ENCODE results near the gene HEPACAM2. TPM values are rescaled to one million over a fixed set of nuclear protein-coding genes. Genes with fewer than 3 reads are reported as not detected.

The HEPACAM2 gene
- total and polyA plus RNA-seq, 2 of the 4 experiments (the other 2 are of a cell fraction): under 0.01 to 0.05 TPM

DNA sequence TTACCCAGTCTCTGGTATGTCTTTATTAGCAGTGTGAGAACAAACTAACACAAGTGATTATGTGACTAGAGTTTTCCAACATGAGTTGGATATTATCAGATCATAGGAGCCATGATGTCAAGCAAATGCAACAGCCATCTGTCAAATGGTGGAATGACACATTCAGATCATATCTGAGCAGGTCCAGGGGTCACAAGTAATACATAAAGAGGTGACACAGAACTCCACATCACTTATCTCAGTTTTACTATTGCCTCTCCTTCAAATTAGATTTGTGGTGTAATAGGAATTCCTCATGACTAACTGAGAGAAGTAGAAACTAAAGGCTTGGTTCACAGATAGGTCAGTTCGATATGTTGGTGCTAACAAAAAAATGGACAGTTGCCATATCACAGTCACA is 65.9 kb downstream of the HEPACAM2 start:
- Histone ChIP-seq H4K5ac (ENCODE audit: low read depth, low read length) (no peak overlapping the region), H3K18ac (ENCODE audit: low read depth, low read length) (no peak overlapping the region), H2BK120ac (ENCODE audit: low read depth, low read length) (no peak overlapping the region), H2BK5ac (ENCODE audit: low read depth, low read length, poor library complexity, severe bottlenecking) (no peak overlapping the region), H2BK20ac (ENCODE audit: low read depth, low read length) (no peak overlapping the region), H3K9ac (ENCODE audit: low read depth, low read length) (no peak overlapping the region), H3K27me3 (ENCODE audit: control insufficient read depth, insufficient read depth, low read length) (no peaks in the 10 kb centered on the region), H3K9me3 (ENCODE audit: control insufficient read depth, insufficient read depth, low read length) (peaks cover 3% of the 10 kb centered on the region; the same call in 1 of the 2 replicates), H3K4me3 (ENCODE audit: insufficient read depth, low read depth, low read length) (no peak overlapping the region), H3K4me1 (ENCODE audit: control insufficient read depth, insufficient read depth, low read length) (no peaks in the 10 kb centered on the region; the same call in 1 of the 2 replicates), H3K4ac (ENCODE audit: low read depth, low read length) (no peak overlapping the region), H3K23ac (ENCODE audit: low read depth, low read length) (no peak overlapping the region), H4K91ac (ENCODE audit: insufficient read depth, low read depth, low read length) (no peak overlapping the region), H4K20me1 (ENCODE audit: insufficient read depth, low read length) (no peaks in the 10 kb centered on the region), H3K79me1 (ENCODE audit: low read depth in 1 of 2, low read length in 2 of 2) (no peaks in the 10 kb centered on the region), H3K27ac (ENCODE audit: insufficient read depth, low read length) (no peak overlapping the region), H3K56ac (ENCODE audit: extremely low read depth, insufficient read depth, low read length) (no peak overlapping the region), H3K14ac (replicated peaks; ENCODE audit: low read depth, low read length) (no peak overlapping the region), H3K36me3 (ENCODE audit: control insufficient read depth, insufficient read depth, low read length) (no peaks in the 10 kb centered on the region), H2AFZ (replicated peaks; ENCODE audit: low read length, poor library complexity) (no peak overlapping the region), H3K4me2 (ENCODE audit: low read depth, low read length) (no peak overlapping the region), H2AK9ac (replicated peaks; ENCODE audit: low read depth, low read length, poor library complexity) (no peak overlapping the region), H2AK5ac (ENCODE audit: low read depth, low read length) (no peak overlapping the region), H3K9me1 (ENCODE audit: insufficient read depth, low read length) (no peaks in the 10 kb centered on the region), H4K8ac (ENCODE audit: low read depth in 2 of 2, low read length in 2 of 2) (no peak overlapping the region), H2BK15ac (ENCODE audit: low read depth, low read length) (no peak overlapping the region)
- POLR2A ChIA-PET (ENCODE audit: unreplicated experiment): no interaction called here
- BruUV-seq (replicated peaks): no TSS peak
- dilution Hi-C loops (cut with HindIII; ENCODE audit: low sequenced_read_pairs, unreplicated experiment): no loop called here
- no peak for TF ChIP-seq POLR2A (IDR thresholded peaks at IDR 0.05; ENCODE audit: low read depth, low read length)
- no peak for TF ChIP-seq MAFK (IDR thresholded peaks at IDR 0.05; ENCODE audit: low read depth, low read length)
- no peak for TF ChIP-seq CEBPB (IDR thresholded peaks at IDR 0.05; ENCODE audit: low read depth, low read length)
- no peak for TF ChIP-seq MXI1 (IDR thresholded peaks at IDR 0.05; ENCODE audit: borderline replicate concordance, low read depth, low read length)
- TF ChIP-seq RAD21 (IDR thresholded peaks at IDR 0.05; ENCODE audit: low read length): no peak
- TF ChIP-seq, protein P1, sequence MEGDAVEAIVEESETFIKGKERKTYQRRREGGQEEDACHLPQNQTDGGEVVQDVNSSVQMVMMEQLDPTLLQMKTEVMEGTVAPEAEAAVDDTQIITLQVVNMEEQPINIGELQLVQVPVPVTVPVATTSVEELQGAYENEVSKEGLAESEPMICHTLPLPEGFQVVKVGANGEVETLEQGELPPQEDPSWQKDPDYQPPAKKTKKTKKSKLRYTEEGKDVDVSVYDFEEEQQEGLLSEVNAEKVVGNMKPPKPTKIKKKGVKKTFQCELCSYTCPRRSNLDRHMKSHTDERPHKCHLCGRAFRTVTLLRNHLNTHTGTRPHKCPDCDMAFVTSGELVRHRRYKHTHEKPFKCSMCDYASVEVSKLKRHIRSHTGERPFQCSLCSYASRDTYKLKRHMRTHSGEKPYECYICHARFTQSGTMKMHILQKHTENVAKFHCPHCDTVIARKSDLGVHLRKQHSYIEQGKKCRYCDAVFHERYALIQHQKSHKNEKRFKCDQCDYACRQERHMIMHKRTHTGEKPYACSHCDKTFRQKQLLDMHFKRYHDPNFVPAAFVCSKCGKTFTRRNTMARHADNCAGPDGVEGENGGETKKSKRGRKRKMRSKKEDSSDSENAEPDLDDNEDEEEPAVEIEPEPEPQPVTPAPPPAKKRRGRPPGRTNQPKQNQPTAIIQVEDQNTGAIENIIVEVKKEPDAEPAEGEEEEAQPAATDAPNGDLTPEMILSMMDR (conservative IDR thresholded peaks at IDR 0.05; ENCODE audit: low read depth, low read length): no peak
- TF ChIP-seq RCOR1 (IDR thresholded peaks at IDR 0.05; ENCODE audit: insufficient replicate concordance, low read length): no peak
- no CpG with 5 or more reads among the region's 1 CpG for WGBS, 2 experiments (ENCODE audit: extremely low coverage in 2 of 2, insufficient read length in 1 of 2)
- DNase-seq: peak; percentile 30
- no peak for ATAC-seq (ENCODE audit: low read depth)
- intact Hi-C loops (cut with micrococcal nuclease): no loop called here
- CTCF ChIA-PET: no interaction called here
- in situ Hi-C loops (cut with MboI; ENCODE audit: low sequenced_read_pairs): no loop called here

All from IMR-90 (cell line).